NOMO-1 treated with dmso at 0.1 percent for 144 hours (cell line): ENCODE data around the gene ZNF791.
"Not testable (repeated sequence)": the region's sequence is repeated elsewhere in the genome, so short reads cannot be mapped to it uniquely, and the experiment has no call there.

ENCODE experiments used
- DNase-seq: peaks from one replicate; lab custom pipeline; 2025; ENCODE audit not compliant: unreplicated experiment; lab: John Stamatoyannopoulos, UW

ZNF791 gene

DNA sequence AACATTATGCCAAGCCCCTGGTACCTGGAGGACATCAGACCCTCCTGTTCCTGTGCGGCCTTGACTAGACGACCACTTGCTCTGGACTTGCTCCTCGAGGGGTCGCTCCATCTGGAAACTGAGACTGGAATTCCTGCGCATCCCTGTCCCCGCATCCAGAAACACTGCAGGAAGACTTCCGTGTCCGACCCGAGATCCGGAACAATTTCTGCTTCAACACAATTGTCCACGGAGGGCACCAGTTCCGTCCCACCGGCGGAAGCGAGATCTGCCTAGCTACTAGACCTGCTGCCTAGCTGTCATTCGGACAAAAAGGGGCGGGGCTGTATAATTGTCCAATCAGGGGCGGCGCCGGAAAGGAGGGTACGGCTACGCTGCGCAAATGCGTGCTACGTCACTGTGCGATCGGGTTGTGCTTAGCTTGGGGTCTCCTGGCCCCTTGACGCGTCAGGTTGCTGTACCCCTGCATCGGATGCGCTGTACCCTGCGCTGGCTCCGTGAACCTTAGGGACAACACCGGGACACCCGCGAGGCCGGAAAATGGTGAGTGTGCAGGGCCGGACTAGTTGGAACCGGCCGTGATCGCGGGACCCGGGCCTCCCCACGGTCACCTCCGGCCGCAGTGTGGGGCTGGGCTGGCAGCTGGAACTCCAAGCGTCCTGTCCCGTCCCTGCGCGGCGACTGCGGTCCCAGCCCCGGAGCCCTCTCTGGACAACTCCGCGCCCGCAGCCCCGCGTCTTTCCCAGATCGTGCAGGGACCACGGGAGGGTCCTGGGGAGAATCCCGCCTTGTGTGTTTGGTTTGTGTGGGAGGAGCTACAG, at the start of gene ZNF791, which contains the start of gene ZNF490:
Gene ZNF791 (plus strand): TSS at position 381 of the 821 bp plus-strand sequence. CDS start 160 bp downstream, at position 541.
Gene ZNF490 (minus strand): TSS at position 274 of the 821 bp plus-strand sequence. CDS start 133 bp downstream, at position 141.
- peak; percentile 96 for DNase-seq

DNA sequence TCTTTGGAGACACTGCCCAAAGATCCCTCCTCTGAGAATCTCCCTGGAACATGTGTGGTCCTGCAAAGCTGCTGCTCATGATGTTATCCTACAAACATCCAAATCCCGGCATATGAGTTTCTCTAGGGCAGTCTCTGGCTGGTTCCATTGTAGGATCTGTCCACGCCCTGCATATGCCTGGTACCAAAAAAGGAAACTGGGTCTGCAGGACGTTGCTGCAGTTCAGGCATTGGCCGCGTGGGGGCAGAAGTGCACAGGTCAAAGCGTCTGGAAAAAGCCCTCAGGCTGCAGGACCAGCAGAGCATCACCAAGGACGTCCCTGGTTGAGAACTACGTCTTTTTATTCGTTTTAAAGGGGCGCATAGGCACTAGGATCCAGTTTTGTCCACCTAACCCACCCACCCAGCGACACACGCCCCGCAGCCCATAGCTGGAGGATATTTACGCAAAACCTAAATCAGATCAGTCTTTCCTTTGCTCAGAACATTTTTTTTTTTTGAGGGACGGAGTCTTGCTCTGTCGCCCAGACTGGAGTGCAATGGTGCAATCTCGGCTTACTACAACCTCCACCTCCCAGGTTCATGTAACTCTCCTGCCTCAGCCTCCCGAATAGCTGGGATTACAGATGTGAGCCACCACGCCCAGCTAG, 46.6 kb upstream of the ZNF791 start:
- DNase-seq, result peak; percentile 68

DNA sequence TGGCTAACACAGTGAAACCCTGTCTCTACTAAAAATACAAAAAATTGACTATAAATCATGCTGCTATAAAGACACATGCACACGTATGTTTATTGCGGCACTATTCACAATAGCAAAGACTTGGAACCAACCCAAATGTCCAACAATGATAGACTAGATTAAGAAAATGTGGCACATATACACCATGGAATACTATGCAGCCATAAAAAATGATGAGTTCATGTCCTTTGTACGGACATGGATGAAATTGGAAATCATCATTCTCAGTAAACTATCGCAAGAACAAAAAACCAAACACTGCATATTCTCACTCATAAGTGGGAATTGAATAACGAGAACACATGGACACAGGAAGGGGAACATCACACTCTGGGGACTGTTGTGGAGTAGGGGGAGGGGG, 44.3 kb upstream of the ZNF791 start:
- DNase-seq, result not testable (repeated sequence)

- DNase-seq, result no peak
These were observed 42.8 kb upstream of the ZNF791 start for GRCh38 chr19:12567951-12568350.

- DNase-seq, result peak; percentile 0
These were observed 36.7 kb upstream of the ZNF791 start for GRCh38 chr19:12574036-12574435.

- no peak for DNase-seq
These were observed 32.1 kb upstream of the ZNF791 start for GRCh38 chr19:12578641-12579040.

- no peak for DNase-seq
These were observed 30.5 kb upstream of the ZNF791 start for GRCh38 chr19:12580180-12580694.

GRCh38 chr19:12581100-12581499, 29.6 kb upstream of the ZNF791 start:
- DNase-seq, result no peak

- no peak for DNase-seq
These were observed 14.2 kb upstream of the ZNF791 start for GRCh38 chr19:12596485-12596884.

DNA sequence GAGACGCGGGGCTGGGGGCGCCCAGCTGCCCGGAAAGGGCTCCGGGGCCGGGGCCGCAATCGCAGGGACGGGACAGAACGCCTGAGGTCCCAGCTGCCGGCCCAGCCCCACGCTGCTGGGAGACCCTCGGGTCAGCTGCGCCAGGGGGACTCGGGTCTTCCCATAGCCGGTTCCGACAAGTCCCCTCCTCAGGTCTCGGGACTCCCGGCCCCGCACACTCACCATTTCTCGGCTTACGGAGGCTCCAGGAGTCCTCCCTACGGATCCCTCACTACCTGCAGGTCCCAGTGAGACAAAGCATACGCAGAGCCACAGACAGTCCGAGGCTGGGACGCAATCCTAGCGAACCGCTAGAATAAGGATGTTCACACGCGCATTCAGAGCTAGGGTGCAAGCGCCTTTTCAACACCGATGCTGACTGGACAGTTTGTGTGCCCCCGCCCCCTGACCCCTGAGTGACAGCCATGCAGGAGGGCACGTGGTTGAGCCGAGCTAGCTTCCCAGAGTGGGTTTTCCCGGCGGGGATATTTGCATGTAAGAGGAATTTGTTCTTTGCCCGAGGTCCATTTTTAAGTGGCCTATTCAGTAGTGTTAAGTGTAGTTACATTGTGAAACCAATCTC, 13.7 kb upstream of the ZNF791 start:
- no peak for DNase-seq

- DNase-seq, result no peak
These were observed 13.1 kb upstream of the ZNF791 start for GRCh38 chr19:12597594-12597993.

- DNase-seq, result no peak
These were observed 7.0 kb upstream of the ZNF791 start for GRCh38 chr19:12603714-12604113.

DNA sequence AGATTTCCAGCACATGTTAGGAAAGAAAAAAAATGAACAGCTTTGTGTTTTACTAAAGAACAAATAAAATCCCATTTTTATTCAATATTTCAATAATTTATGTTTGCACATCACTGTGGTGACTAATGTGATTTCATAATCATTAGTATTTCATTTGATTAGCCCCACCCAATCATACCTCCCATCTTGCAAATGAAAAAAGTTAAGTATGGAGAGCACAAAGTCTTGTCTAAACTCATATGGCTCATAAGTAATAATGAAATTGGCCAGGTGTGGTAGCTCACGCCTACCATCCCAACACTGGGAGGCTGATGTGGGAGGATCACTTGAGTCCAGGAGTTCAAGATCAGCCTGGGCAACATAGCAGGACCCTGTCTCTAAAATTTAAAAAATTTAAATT, 3.9 kb upstream of the ZNF791 start:
- DNase-seq, result no peak

DNA sequence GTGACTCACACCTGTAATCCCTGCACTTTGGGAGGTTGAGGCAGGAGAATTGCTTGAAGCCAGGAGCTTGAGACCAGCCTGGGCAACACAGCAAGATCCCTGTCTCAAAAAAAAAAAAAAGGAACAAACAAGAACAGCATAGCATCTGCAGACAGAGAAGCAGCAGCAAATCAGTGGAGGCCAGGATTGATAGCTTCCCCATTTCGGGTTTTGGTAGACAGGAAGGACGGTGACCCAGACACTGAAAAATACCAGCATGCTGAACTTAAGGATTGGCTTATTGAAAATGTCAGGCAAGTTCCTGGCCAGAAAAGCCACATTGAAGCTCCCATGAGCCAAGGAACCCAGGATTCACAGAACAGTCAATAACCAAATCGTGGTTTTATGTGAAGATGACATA, 3.1 kb upstream of the ZNF791 start:
- no peak for DNase-seq

DNA sequence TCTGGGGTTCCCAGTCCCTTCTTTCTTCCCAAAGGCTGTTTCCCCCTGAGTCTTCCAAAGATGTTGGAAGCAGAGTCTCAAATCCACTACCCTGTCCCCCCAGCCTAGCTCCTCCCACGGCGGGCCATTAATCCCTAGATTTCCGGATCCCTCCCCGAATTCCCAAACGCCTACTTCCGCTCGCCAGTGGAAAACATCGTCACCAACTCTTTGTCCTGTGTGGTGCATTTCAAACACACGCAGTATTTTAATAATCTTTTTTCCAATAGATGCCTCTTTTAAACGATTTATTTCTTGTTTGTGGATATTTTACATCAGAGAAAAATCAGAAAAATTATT, 610 bp downstream of the ZNF791 start:
- DNase-seq, result no peak

DNA sequence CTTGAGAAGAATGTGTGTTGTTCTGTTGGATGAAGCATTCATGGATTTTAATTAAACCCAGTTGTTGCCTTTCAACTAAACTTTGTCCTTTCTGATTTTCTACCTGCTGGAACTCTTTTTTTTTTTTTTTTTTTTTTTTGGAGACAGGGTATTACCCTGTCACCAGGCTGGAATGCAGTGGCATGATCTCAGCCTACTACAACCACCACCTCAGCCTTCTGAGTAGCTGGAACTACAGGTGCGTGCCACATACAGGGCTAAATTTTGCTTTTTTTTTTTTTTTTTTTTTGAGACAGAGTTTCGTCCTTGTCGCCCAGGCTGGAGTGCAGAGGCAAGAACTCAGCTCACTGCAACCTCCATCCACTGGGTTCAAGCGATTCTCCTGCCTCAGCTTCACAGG, 6.9 kb downstream of the ZNF791 start:
- no peak for DNase-seq

DNA sequence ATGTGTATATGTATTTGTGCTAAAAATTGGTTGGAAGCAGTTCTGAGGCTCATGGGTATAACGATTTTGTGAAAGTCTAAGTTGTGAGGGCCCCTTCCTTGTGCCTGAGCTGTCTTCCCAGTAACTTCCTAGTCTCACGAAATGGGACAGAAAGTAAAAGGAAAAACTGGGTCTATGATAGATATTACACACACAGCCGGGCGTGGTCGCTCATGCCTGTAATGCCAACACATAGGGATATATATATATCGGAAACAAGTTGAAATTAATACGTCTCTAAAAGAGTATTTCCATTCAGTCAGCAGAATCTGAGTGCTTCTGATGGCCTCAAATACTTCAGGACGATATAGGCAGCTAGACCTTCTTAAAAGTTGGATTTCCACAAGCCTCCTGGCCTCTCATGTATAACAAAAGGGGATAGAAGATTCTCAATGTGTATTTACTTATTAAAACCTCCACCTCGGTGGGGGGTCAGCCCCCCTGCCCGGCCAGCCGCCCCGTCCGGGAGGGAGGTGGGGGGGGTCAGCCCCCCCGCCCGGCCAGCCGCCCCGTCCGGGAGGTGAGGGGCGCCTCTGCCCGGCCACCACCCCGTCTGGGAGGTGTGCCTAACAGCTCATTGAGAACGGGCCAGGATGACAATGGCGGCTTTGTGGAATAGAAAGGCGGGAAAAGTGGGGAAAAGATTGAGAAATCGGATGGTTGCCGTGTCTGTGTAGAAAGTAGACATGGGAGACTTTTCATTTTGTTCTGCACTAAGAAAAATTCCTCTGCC, 10.7 kb downstream of the ZNF791 start:
- not testable (repeated sequence) for DNase-seq

DNA sequence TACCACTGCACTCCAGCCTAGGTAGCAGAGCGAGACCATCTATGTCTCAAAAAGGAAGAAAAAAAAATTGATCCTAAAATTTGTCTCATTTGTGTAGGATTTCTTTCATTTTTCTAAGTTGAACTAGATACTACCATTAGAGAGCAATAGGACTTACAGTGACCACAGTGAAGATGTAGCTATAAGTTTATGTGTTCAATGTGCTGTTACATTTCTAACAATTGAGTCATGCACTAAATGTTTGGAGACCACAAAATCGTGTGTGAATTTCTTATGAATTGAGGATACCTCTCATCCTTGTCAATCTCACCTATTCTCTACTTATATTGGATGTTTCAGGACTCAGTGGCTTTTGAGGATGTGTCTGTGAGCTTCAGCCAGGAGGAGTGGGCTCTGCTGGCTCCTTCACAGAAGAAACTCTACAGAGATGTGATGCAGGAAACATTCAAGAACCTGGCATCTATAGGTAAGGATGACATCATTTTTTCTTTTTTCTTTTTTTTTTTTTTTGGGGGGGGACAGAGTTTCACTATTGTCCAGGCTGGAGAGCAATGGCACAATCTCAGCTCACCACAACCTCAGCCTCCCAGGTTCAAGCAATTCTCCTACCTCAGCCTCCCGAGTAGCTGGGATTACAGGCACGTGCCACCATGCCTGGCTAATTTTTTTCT, 12.8 kb downstream of the ZNF791 start:
- no peak for DNase-seq

- DNase-seq, result no peak
These were observed 16.2 kb downstream of the ZNF791 start for GRCh38 chr19:12626958-12627357.
